GM06990 (cell line): ENCODE measurements around the gene CCDC187.
A peak's percentile ranks its signal among the peaks of the same experiment; 100 is the strongest.

Source experiments
- DNase-seq: peaks from one replicate; pipeline ENCODE4 v3.0.0-alpha.2; 2011; ENCODE audit not compliant: insufficient read length; ENCODE audit errors: extremely low read depth
- H3K27me3 ChIP-seq: replicated peaks from 2 replicates; pipeline ENCODE4 v1.6.0; 2011; ENCODE audit warnings: low read length; ENCODE audit not compliant: control insufficient read depth, insufficient read depth
- H3K36me3 ChIP-seq: 2 replicates; pipeline ENCODE4 v1.5.1; 2011; ENCODE audit warnings: low read length; ENCODE audit not compliant: control insufficient read depth, insufficient read depth
- H3K4me3 ChIP-seq: replicated peaks from 2 replicates; pipeline ENCODE4 v1.5.1; 2011; ENCODE audit warnings: low read depth, mild to moderate bottlenecking, control low read depth, low read length
- CTCF ChIP-seq: IDR thresholded peaks from 2 replicates; pipeline ENCODE4 v1.5.1; 2011; ENCODE audit warnings: low read length, control low read depth, mild to moderate bottlenecking, inconsistent platforms; ENCODE audit not compliant: insufficient read depth, poor library complexity, severe bottlenecking

CCDC187 gene

DNA sequence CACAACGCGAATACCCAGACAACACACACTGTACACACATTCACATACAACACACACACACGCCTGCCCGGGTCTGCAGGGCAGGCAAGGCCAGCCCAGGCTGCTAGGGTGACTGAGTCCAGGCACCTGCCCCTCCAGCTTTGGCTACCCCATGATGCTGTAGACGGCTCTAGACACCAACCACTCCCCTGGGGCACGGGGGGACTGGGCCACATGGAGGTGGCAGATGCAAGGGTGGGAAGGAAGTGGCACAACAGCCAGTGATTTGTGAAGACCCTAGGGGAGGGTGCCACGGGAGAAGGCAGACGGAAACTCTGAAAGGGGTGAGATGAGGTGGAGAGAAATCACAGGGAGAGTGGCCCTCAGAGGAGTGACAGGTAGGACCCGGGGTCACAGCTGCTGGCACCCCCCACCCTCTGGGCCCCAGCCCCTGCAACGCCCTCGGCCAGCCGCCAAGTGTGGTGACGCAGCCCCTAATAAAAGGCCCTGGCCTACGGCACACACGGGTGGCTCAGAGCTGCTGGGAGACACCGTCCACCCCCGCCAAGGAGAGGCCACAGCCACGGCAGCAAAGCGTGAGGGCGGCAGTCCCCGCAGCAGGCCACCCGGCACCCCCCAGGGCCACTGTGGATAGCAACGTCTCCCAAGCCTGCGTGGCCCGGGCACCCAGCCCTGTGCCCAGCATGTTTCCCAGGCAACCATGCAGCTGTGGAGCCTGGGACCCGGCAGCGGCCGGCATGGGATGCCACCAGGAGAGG, 6.6 kb upstream of the CCDC187 start:
- no peak overlapping the region for H3K4me3 ChIP-seq
- H3K27me3 ChIP-seq = no peaks in the 10 kb centered on the region
- TF ChIP-seq CTCF = no peak
- no peaks in the 10 kb centered on the region for H3K36me3 ChIP-seq
- DNase-seq = no peak

- no peak for DNase-seq
- Histone ChIP-seq H3K36me3 (no peaks in the 10 kb centered on the region), H3K27me3 (no peaks in the 10 kb centered on the region), H3K4me3 (no peak overlapping the region)
- TF ChIP-seq CTCF = no peak
Measured at GRCh38 chr9:136309806-136310220, 5.9 kb upstream of the CCDC187 start.

- Histone ChIP-seq H3K36me3 (no peaks in the 10 kb centered on the region), H3K4me3 (peak overlapping the region; percentile 31; the same call in 1 of the 2 replicates), H3K27me3 (no peaks in the 10 kb centered on the region)
- peak; percentile 48 for DNase-seq
- no peak for TF ChIP-seq CTCF
Measured at GRCh38 chr9:136309101-136309801, 5.4 kb upstream of the CCDC187 start.

DNA sequence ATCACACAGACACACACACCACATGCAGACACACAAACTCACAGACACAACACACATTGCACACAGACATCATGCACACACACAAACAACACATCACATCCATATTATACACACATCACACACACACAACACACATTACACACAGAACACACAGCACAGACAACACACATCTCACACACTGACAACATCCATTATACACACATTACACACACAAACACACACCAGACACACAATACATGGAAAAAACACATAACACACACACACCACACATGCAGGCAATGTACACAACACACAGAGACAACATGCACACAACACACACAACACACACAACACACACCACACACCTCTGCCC, 4.8 kb upstream of the CCDC187 start:
- TF ChIP-seq CTCF = no peak
- no peaks in the 10 kb centered on the region for H3K27me3 ChIP-seq
- no peaks in the 10 kb centered on the region for H3K36me3 ChIP-seq
- H3K4me3 ChIP-seq = peak overlapping the region; percentile 31; the same call in 1 of the 2 replicates
- DNase-seq = no peak

GRCh38 chr9:136308006-136308701, 4.3 kb upstream of the CCDC187 start:
- no peak for DNase-seq
- no peak for TF ChIP-seq CTCF
- H3K27me3 ChIP-seq = no peaks in the 10 kb centered on the region
- no peaks in the 10 kb centered on the region for H3K36me3 ChIP-seq
- no peak overlapping the region for H3K4me3 ChIP-seq
